Inflammatory macrophage (primary cell): Measurements from ENCODE around the gene EYA2.
"Not testable (repeated sequence)": the region's sequence is repeated elsewhere in the genome, so short reads cannot be mapped to it uniquely, and the experiment has no call there.

Source experiments
- DNase-seq, 2 donors: peaks; one replicate each; pipeline ENCODE4 v3.0.0-alpha.2; 2020 to 2022
- total RNA-seq, 18 experiments: gene quantifications; one replicate each; lab custom pipeline; 2026; ENCODE audit warnings: mixed read lengths in 6 of 18, inconsistent platforms in 2 of 18; lab: John Stamatoyannopoulos, UW

EYA2 gene, protein sequence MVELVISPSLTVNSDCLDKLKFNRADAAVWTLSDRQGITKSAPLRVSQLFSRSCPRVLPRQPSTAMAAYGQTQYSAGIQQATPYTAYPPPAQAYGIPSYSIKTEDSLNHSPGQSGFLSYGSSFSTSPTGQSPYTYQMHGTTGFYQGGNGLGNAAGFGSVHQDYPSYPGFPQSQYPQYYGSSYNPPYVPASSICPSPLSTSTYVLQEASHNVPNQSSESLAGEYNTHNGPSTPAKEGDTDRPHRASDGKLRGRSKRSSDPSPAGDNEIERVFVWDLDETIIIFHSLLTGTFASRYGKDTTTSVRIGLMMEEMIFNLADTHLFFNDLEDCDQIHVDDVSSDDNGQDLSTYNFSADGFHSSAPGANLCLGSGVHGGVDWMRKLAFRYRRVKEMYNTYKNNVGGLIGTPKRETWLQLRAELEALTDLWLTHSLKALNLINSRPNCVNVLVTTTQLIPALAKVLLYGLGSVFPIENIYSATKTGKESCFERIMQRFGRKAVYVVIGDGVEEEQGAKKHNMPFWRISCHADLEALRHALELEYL
- total RNA-seq: 0 to 0.31 (median 0.07) reads per million in 18 experiments

DNA sequence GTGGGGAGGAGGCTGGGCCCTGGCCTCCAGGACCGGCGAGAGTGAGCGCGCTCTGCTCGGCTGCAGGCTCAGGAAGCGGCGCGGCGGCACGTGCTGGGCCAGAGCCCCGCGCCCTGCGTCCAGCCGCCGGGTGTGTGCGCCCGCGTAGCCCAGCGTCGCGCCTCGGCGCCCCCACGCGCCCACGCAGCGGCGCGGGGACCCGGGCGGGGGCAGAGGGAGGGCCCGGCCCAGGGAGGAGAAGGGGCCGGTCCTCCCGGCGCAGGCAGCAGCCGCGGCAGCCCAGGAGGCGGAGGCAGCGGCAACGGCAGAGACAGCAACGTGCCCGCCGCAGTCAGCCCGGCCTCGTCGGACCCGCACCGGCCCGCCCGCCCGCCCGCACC is at the start of gene EYA2:
TSS of gene EYA2 (plus strand) at position 265 of the 380 bp plus-strand sequence. CDS start 95,168 bp downstream, outside the sequence.
- no peak for DNase-seq

DNA sequence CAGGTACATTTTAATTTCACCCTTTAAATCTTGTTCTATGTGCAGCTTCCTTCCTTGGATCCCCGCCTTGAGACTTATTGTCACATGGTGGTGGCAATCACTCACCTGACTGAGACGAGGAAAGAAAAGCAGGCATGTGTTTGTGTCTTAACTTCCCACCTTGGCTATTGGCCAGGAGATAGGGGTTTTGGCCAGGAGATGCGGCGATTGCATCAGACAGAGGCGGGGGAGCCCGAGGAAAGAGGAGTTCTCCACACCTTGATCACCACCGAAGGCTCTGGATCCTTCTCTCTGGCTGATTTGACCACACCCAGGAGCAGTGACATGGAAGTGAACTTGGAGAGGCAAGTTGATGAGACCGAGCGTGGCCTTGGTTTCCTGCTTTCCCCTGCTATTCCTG is 49.7 kb upstream of the EYA2 start:
- DNase-seq: no peak

- DNase-seq: no peak
Observed at GRCh38 chr20:46849269-46849668, 45.4 kb upstream of the EYA2 start.

- no peak for DNase-seq
Observed at GRCh38 chr20:46849751-46850150, 44.9 kb upstream of the EYA2 start.

- DNase-seq: no peak
Observed at GRCh38 chr20:46850416-46850815, 44.2 kb upstream of the EYA2 start.

- DNase-seq: no peak
Observed at GRCh38 chr20:46850896-46851295, 43.7 kb upstream of the EYA2 start.

- no peak for DNase-seq
Observed at GRCh38 chr20:46851746-46852145, 42.9 kb upstream of the EYA2 start.

DNA sequence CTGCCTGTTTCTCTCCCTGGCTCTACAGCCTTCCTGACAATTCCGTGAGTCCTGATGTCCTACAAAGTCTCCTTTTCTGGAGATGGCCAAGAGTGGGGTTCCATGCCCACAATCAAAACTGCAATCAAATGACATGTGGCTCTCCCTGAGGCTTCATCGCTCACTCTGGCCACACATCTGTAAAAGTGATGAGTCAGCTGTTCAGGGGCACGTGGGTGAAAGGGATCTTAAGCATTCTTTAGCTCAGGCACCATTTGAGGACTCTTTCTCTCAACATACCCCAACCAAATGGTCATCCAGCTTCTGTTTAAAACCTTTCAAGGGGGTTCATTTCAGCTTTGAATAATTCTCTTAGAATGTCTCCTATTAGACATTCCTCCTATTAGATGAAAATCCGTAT is 42.3 kb upstream of the EYA2 start:
- no peak for DNase-seq

DNA sequence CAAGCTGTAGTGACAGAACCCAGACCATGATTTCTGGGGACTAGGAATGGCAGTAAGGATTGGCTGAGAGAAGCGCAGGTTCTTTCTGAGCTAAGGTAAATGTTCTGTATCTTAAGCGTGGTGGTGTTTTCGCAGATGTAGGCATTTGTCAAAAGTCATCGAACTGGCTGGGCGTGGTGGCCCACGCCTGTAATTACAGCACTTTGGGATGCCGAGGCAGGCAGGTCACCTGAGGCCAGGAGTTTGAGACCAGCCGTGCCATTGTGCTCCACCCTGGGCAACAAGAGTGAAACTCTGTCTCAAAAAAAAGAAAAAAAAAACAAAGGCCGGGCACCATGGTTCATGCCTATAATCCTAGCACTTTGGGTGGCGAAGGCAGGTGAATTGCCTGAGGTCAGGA is 40.7 kb upstream of the EYA2 start:
- DNase-seq: no peak

- DNase-seq: no peak
Observed at GRCh38 chr20:46857061-46857831, 37.4 kb upstream of the EYA2 start.

GRCh38 chr20:46865824-46866223 is 28.8 kb upstream of the EYA2 start:
- no peak for DNase-seq

- DNase-seq: no peak
Observed at GRCh38 chr20:46870041-46870440, 24.6 kb upstream of the EYA2 start.

DNA sequence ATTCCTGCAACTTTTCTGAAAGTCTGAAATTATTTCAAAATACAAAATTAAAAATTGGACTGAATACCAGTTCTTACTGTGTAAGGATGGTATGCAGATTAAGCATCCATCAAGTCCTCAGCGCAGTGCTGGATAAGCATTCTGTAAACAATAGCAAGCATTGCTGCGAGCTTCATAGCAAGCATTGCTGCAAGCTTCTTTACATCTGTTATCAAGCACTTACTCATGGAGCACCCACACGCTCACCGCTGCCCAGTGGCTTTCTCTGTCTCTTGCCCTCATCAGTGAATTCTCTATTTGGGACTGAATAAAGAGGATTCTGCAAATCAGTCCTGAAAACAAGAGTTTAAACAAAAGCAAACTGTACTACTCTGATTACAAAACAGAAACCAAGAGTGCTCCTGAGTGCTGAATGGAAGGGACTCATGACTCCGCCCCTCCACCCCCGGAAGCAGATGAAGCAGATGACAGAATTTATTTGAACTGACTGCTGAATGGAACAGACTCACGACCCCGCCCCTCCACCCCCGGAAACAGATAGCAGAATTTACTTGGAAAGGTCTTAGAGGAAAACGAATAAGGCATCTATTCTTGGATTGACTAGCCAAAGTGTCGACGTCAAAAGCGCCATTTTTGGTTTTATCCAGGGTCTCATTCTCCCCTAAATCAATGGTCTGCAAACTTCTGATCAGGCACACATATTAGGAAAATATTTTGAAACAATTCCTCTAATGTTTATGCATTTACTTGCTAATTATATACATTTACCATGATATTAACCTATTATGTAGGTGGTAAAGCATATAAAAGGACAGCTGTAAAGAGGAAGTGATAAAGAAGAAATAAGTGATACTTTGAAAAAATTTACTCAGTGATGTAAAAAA is 22.1 kb upstream of the EYA2 start:
- no peak for DNase-seq

DNA sequence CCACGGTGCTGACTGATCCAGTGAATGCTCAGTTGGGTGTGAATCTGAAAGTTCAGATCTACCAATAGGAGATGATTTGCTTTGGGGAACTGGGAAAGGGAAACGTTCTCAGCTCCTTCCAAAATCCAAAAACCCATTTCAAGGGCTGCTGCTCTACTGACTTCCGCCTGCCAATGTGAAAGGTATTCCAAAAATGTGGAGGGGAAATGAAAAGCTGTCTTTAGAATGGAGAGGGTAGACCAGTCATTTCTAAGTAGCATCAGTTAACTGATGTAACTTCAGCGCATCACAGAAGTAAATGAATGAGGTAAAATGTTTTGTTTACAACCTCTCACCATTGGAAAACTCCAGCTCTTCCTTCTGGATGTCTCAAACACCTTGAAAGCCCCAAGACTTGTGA is 19.6 kb upstream of the EYA2 start:
- no peak for DNase-seq

DNA sequence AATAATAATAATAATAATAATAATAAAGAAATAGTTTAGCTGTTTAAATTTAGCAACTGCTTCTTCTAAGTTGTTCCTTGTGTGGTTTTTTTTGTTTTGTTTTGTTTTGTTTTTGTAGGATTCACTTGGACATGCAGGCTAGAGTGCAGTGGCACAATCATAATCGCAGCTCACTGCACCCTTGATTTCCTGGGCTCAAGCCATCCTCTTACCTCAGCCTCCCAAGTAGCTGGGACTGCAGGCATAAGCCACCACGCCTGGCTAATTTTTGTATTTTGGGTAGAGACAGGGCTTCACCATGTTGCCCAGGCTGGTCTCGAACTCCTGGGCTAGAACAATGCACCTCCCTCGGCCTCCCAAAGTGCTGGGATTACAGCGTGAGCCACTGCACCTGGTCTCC is 15.3 kb upstream of the EYA2 start:
- no peak for DNase-seq

DNA sequence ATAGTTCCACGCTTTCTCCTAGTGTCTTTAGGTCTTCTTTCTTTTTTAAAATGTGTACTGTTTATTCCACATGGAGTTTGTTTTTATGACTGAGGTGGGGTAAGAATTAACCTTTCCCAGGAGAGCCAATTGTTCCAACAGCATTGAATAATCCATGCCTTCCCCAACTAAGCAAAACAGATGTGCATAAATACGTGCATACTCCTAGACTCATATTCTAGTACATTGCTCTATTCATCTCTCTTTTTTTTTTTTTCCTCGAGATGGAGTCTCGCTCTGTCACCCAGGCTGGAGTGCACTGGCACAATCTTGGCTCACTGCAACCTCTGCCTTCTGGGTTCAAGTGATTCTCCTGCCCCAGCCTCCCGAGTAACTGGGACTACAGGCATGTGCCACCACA is 14.7 kb upstream of the EYA2 start:
- DNase-seq: not testable (repeated sequence)

DNA sequence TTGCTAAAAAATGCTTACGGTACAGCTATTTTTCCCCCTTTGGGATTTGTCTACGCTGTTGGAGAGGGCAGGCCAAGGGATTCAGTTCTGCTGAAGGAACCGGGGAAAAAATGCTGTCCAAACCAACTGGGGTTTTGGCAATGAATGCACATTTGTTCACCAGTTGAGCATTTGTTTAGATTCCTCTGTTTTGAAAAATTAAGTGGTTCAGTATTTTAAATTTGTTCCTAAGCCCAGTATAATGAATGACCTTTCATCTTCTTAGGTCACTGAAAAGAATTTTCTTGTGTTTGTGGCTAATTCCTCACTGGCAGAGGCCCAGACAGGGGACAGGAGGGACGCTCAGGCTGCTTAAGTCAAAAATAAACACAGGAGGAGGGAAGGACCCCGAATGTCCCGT is 10.8 kb upstream of the EYA2 start:
- DNase-seq: no peak

DNA sequence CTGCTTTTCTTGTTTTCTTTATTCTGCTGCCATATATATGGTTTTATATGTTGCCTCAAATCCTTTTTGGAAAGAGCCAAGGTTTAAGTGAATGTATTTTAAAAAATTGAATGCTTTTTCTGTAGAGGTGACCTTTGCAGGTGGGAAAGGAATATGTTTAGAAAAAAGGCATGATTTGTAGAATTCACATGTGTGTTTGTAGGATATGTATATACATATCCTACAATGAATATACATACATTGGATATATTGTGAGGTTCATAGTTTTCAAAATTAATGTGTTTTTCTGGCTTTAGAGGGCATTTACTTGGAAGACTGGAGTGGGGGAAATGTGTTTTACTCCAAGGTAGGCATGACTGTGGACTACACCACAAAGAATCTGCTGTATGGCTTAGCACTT is 4.0 kb upstream of the EYA2 start:
- no peak for DNase-seq

GRCh38 chr20:46893051-46893450 is 1.6 kb upstream of the EYA2 start:
- DNase-seq: no peak

DNA sequence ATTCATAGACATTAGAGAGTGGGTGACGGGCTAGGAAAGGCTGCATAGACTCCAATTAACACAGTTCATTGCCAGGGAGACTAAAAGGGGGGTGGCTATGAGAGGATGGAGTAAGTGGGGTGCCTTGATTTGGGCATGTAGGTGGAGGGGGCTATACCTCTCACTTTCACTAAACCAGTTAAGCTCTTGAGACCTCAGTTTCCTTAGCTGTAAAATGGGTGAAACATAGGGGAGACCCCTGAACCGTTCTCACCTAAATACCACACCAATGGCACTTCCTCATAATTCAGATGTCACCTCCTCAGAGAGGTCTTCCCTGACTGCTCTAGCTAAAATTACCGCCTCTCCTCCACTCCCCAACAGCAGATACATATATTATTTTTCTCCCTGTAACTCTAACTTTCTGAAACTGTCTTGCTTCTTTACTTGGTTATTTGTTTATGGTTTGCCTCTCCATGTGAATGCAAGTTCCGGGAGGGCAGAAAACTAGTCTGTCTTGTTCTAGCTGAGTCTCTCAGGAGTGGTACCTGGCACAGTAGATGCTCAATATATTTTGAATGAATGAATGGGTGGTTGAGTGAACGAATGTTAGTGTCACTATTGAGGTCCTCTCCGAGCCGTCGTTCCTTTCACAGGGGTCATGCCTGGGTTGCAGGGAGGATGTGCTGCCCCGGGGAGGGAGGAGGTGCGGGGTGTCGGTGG is 615 bp upstream of the EYA2 start:
- DNase-seq: no peak

- peak in 1 of 2 donors; percentile 2 for DNase-seq
Observed at GRCh38 chr20:46894971-46895905, 595 bp downstream of the EYA2 start.
